Vagina (tissue), 2 donors: ENCODE measurements around the gene MRTFB. TPM values are rescaled to one million over a fixed set of nuclear protein-coding genes. Genes with fewer than 3 reads are reported as not detected.

ENCODE experiments used
- DNase-seq, 2 donors: peaks; one replicate each; pipeline ENCODE4 v3.0.0-alpha.2; 2017; ENCODE audit errors: extremely low spot score in 2 of 2
- H3K27ac ChIP-seq: fragments of 200-600 bp; sonication (generic); one replicate; pipeline ENCODE4 v1.5.1; 2019
- H3K27me3 ChIP-seq: fragments of 200-600 bp; sonication (generic); one replicate; pipeline ENCODE4 v1.5.1; 2019
- H3K36me3 ChIP-seq, 2 donors: fragments of 200-600 bp; sonication (generic); one replicate each; pipeline ENCODE4 v1.5.1; 2017 to 2019
- H3K4me1 ChIP-seq: fragments of 200-600 bp; sonication (generic); one replicate; pipeline ENCODE4 v1.5.1; 2019
- H3K4me3 ChIP-seq, 2 donors: fragments of 200-600 bp; sonication (generic); 1 replicate in 1 of 2; 2 replicates in 1 of 2; pipeline ENCODE4 v1.5.1; 2016 to 2019
- H3K9me3 ChIP-seq: fragments of 200-600 bp; sonication (generic); one replicate; pipeline ENCODE4 v1.5.1; 2019
- CTCF ChIP-seq, 3 experiments: fragments of 450-650 bp in 2 of 3; fragments of 200-600 bp in 1 of 3; sonication (generic) in 1 of 3; IDR thresholded peaks; one replicate each; pipeline ENCODE4 v1.5.1; 2017 to 2019; ENCODE audit warnings: antibody characterized with exemption in 3 of 3, mild to moderate bottlenecking in 2 of 3, moderate library complexity in 2 of 3
- POLR2A ChIP-seq, 2 donors: fragments of 450-650 bp; IDR thresholded peaks; one replicate each; pipeline ENCODE4 v1.6.1; 2017; ENCODE audit warnings: antibody characterized with exemption in 2 of 2, mild to moderate bottlenecking in 2 of 2, moderate library complexity in 2 of 2
- POLR2AphosphoS5 ChIP-seq, 2 donors: sonication (generic); formaldehyde crosslinking; IDR thresholded peaks; one replicate each; pipeline ENCODE4 v1.9.0; 2017; ENCODE audit warnings: antibody characterized with exemption in 2 of 2, mild to moderate bottlenecking in 2 of 2, low read depth in 1 of 2; ENCODE audit not compliant: insufficient read depth in 1 of 2
- intact Hi-C: fragments of 100-400 bp; cut with DNase I; formaldehyde crosslinking; loops from one replicate; pipeline ENCODE4 v1.15.1; 2023
- total RNA-seq: library from RNA; depleted of rRNA; stranded (reverse); fragments of >200 nt; gene quantifications from one replicate; pipeline ENCODE4 v1.2.3, GENCODE V29; 2016

Gene MRTFB
- total RNA-seq, 1 donor from 2014 or later: 103 TPM

- no peaks in the 10 kb centered on the region for H3K36me3 ChIP-seq
- no peaks in the 10 kb centered on the region for H3K27me3 ChIP-seq
- peaks cover 80% of the 10 kb centered on the region for H3K4me1 ChIP-seq
- peak overlapping the region; percentile 6 for H3K27ac ChIP-seq
- TF ChIP-seq CTCF (IDR thresholded peaks at IDR 0.05) (no peak), POLR2AphosphoS5 (IDR thresholded peaks at IDR 0.05; ENCODE audit: insufficient read depth in 1 of 2, low read depth in 1 of 2) (no peak), POLR2A (IDR thresholded peaks at IDR 0.05) (no peak)
- no peak overlapping the region for H3K4me3 ChIP-seq
- H3K9me3 ChIP-seq: no peaks in the 10 kb centered on the region
- intact Hi-C loops: no loop called here
- no peak for DNase-seq
Observed at GRCh38 chr16:14095883-14096551, 24.9 kb downstream of the MRTFB start.

- no peak overlapping the region for H3K4me3 ChIP-seq
- H3K27ac ChIP-seq: peak overlapping the region; percentile 37
- H3K36me3 ChIP-seq: no peaks in the 10 kb centered on the region
- TF ChIP-seq CTCF (IDR thresholded peaks at IDR 0.05): no peak
- peak in 1 of 2 donors; percentile 86 for TF ChIP-seq POLR2AphosphoS5 (IDR thresholded peaks at IDR 0.05; ENCODE audit: insufficient read depth in 1 of 2, low read depth in 1 of 2)
- intact Hi-C loops: no loop called here
- no peaks in the 10 kb centered on the region for H3K9me3 ChIP-seq
- DNase-seq: no peak
- H3K4me1 ChIP-seq: peaks cover 74% of the 10 kb centered on the region
- H3K27me3 ChIP-seq: no peaks in the 10 kb centered on the region
Observed at GRCh38 chr16:14097182-14097959, 26.3 kb downstream of the MRTFB start.

GRCh38 chr16:14098081-14098480 is 27.0 kb downstream of the MRTFB start:
- Histone ChIP-seq H3K27ac (peak overlapping the region; percentile 37), H3K9me3 (no peaks in the 10 kb centered on the region), H3K36me3 (no peaks in the 10 kb centered on the region), H3K4me1 (peaks cover 70% of the 10 kb centered on the region), H3K27me3 (no peaks in the 10 kb centered on the region), H3K4me3 (no peak overlapping the region)
- intact Hi-C loops: no loop called here
- TF ChIP-seq POLR2AphosphoS5 (IDR thresholded peaks at IDR 0.05; ENCODE audit: insufficient read depth in 1 of 2, low read depth in 1 of 2) (no peak), POLR2A (IDR thresholded peaks at IDR 0.05) (no peak), CTCF (IDR thresholded peaks at IDR 0.05) (no peak)
- DNase-seq: no peak

GRCh38 chr16:14100825-14101224 is 29.7 kb downstream of the MRTFB start:
- H3K4me1 ChIP-seq: peaks cover 68% of the 10 kb centered on the region
- no peaks in the 10 kb centered on the region for H3K9me3 ChIP-seq
- H3K4me3 ChIP-seq: no peak overlapping the region
- TF ChIP-seq CTCF (IDR thresholded peaks at IDR 0.05) (no peak), POLR2A (IDR thresholded peaks at IDR 0.05) (no peak), POLR2AphosphoS5 (IDR thresholded peaks at IDR 0.05; ENCODE audit: insufficient read depth in 1 of 2, low read depth in 1 of 2) (no peak)
- H3K27ac ChIP-seq: no peak overlapping the region
- DNase-seq: no peak
- no peaks in the 10 kb centered on the region for H3K27me3 ChIP-seq
- intact Hi-C loops: no loop called here
- H3K36me3 ChIP-seq: no peaks in the 10 kb centered on the region

GRCh38 chr16:14101415-14101814 is 30.3 kb downstream of the MRTFB start:
- Histone ChIP-seq H3K27me3 (no peaks in the 10 kb centered on the region), H3K4me3 (no peak overlapping the region), H3K27ac (no peak overlapping the region), H3K36me3 (no peaks in the 10 kb centered on the region), H3K9me3 (no peaks in the 10 kb centered on the region), H3K4me1 (peaks cover 68% of the 10 kb centered on the region)
- intact Hi-C loops: no loop called here
- no peak for TF ChIP-seq POLR2A (IDR thresholded peaks at IDR 0.05)
- TF ChIP-seq POLR2AphosphoS5 (IDR thresholded peaks at IDR 0.05; ENCODE audit: insufficient read depth in 1 of 2, low read depth in 1 of 2): no peak
- TF ChIP-seq CTCF (IDR thresholded peaks at IDR 0.05): no peak
- no peak for DNase-seq
